B cell (primary cell): ENCODE data around the gene MYO9B. TPM values are rescaled to one million over a fixed set of nuclear protein-coding genes. Genes with fewer than 3 reads are reported as not detected.
A peak's percentile ranks its signal among the peaks of the same experiment; 100 is the strongest.
"Not testable (repeated sequence)": the region's sequence is repeated elsewhere in the genome, so short reads cannot be mapped to it uniquely, and the experiment has no call there.

ENCODE experiments used
- ATAC-seq: fragments of 200-7000 bp; cut with Tn5 transposase; one replicate; pipeline ENCODE4 v1.10.0; 2021; ENCODE audit warnings: low read depth, mild to moderate bottlenecking, moderate number of reproducible peaks, moderate library complexity
- CTCF ChIA-PET: fragments of 350-600 bp; sonication (Branson Sonifier 250); formaldehyde crosslinking; loops from one replicate; lab custom pipeline; 2021; ENCODE audit warnings: antibody characterized with exemption, inconsistent platforms; lab: Charles Lee
- POLR2A ChIA-PET: fragments of 350-600 bp; sonication (Branson Sonifier 250); formaldehyde crosslinking; loops from one replicate; lab custom pipeline; 2021; ENCODE audit warnings: antibody characterized with exemption; lab: Charles Lee
- DNase-seq: peaks from one replicate; pipeline ENCODE4 v3.0.0; 2013
- H2AFZ ChIP-seq: 2 replicates; pipeline ENCODE4 v1.6.1; 2012; ENCODE audit warnings: mild to moderate bottlenecking, low read depth, low read length; ENCODE audit not compliant: insufficient read depth, poor library complexity, severe bottlenecking
- H3K27ac ChIP-seq, 2 donors: 1 replicate in 1 of 2; 2 replicates in 1 of 2; pipeline ENCODE4 v1.5.1; 2012 to 2013; ENCODE audit warnings: low read length in 2 of 2, mild to moderate bottlenecking in 2 of 2, moderate library complexity in 1 of 2
- H3K27me3 ChIP-seq, 4 experiments: fragments of 200-600 bp in 1 of 4; sonication (generic) in 1 of 4; replicated peaks in 1 of 4; 1 replicate in 2 of 4; 2 replicates in 2 of 4; pipeline versions ENCODE4 v1.6.1 to v1.7.0; 2013 to 2016; ENCODE audit warnings: low read length in 3 of 4, mild to moderate bottlenecking in 2 of 4, mixed read lengths in 1 of 4, moderate library complexity in 1 of 4; ENCODE audit not compliant: insufficient read depth in 4 of 4, control insufficient read depth in 3 of 4; ENCODE audit errors: control extremely low read depth in 1 of 4
- H3K36me3 ChIP-seq, 2 experiments: replicated peaks in 1 of 2; 1 replicate in 1 of 2; 2 replicates in 1 of 2; pipeline versions ENCODE4 v1.6.1 to v1.7.1; 2013; ENCODE audit warnings: low read length in 1 of 2; ENCODE audit not compliant: insufficient read depth in 2 of 2, control insufficient read depth in 1 of 2; ENCODE audit errors: control extremely low read depth in 1 of 2, extremely low read depth in 1 of 2
- H3K4me1 ChIP-seq, 2 donors: fragments of 200-600 bp in 1 of 2; sonication (generic) in 1 of 2; 1 replicate in 1 of 2; 2 replicates in 1 of 2; pipeline versions ENCODE4 v1.5.1 to v1.6.1; 2013 to 2017; ENCODE audit warnings: low read length in 2 of 2; ENCODE audit not compliant: control insufficient read depth in 2 of 2, insufficient read depth in 2 of 2
- H3K4me2 ChIP-seq: replicated peaks from 2 replicates; pipeline ENCODE3; 2012; ENCODE audit warnings: mild to moderate bottlenecking, low read depth, low read length; ENCODE audit not compliant: poor library complexity, severe bottlenecking
- H3K4me3 ChIP-seq, 5 experiments: fragments of 200-600 bp in 1 of 5; sonication (generic) in 1 of 5; 1 replicate in 3 of 5; 2 replicates in 2 of 5; pipeline versions ENCODE4 v1.5.1 to v1.7.0; 2011 to 2016; ENCODE audit warnings: low read length in 4 of 5, mild to moderate bottlenecking in 4 of 5, low read depth in 2 of 5, control low read depth in 1 of 5, moderate library complexity in 1 of 5; ENCODE audit not compliant: insufficient read depth in 1 of 5; ENCODE audit errors: control extremely low read depth in 1 of 5, extremely low read depth in 1 of 5
- H3K79me2 ChIP-seq: fragments of 200-600 bp; sonication (generic); one replicate; pipeline ENCODE4 v1.6.0; 2016; ENCODE audit warnings: low read length; ENCODE audit not compliant: control insufficient read depth, insufficient read depth
- H3K9ac ChIP-seq: fragments of 200-600 bp; sonication (generic); 2 replicates; pipeline ENCODE4 v1.6.1; 2017; ENCODE audit warnings: mild to moderate bottlenecking, low read length, moderate library complexity
- H3K9me3 ChIP-seq, 3 donors: one replicate each; pipeline versions ENCODE4 v1.6.1 to v1.7.1; 2013; ENCODE audit warnings: low read length in 2 of 3; ENCODE audit not compliant: control insufficient read depth in 2 of 3, insufficient read depth in 1 of 3; ENCODE audit errors: control extremely low read depth in 1 of 3
- H4K20me1 ChIP-seq: 2 replicates; pipeline ENCODE4 v1.6.0; 2012; ENCODE audit warnings: mild to moderate bottlenecking, low read length; ENCODE audit not compliant: insufficient read depth, control insufficient read depth, poor library complexity, severe bottlenecking
- H3K27ac Mint-ChIP-seq: one replicate; pipeline ENCODE4 v1.8.0; 2021; ENCODE audit warnings: mixed read lengths
- H3K27me3 Mint-ChIP-seq: one replicate; pipeline ENCODE4 v1.8.0; 2021; ENCODE audit warnings: mixed read lengths
- H3K4me1 Mint-ChIP-seq: one replicate; pipeline ENCODE4 v1.8.0; 2021; ENCODE audit warnings: mixed read lengths
- H3K4me3 Mint-ChIP-seq: one replicate; pipeline ENCODE4 v1.8.0; 2021; ENCODE audit warnings: mixed read lengths
- H3K9me3 Mint-ChIP-seq: one replicate; pipeline ENCODE4 v1.8.0; 2022; ENCODE audit warnings: mixed read lengths; ENCODE audit not compliant: insufficient read depth
- CTCF ChIP-seq: fragments of 200-600 bp; IDR thresholded peaks from one replicate; pipeline ENCODE4 v1.8.0; 2022; ENCODE audit warnings: antibody characterized with exemption, mild to moderate bottlenecking
- EZH2 ChIP-seq: IDR thresholded peaks from 2 replicates; pipeline ENCODE4 v1.6.1; 2012; ENCODE audit warnings: borderline replicate concordance, low read depth, mild to moderate bottlenecking, moderate library complexity, low read length; ENCODE audit not compliant: insufficient read depth, poor library complexity, severe bottlenecking
- WGBS: methylation state at CpG from one replicate; pipeline ENCODE4 v1.1.5; 2013; ENCODE audit warnings: missing lambda C conversion rate; ENCODE audit not compliant: insufficient coverage; 5-methylcytosine and 5-hydroxymethylcytosine counted together
- intact Hi-C: fragments of 100-400 bp; cut with micrococcal nuclease; formaldehyde crosslinking; loops from one replicate; pipeline ENCODE4 v1.10.0; 2022
- polyA plus RNA-seq: library from polyadenylated mRNA; depleted of rRNA; stranded (reverse); fragments of >200 nt; gene quantifications from 2 replicates; pipeline ENCODE4 v1.2.3, GENCODE V29; 2012
- total RNA-seq, 2 donors: library from RNA; stranded (reverse); fragments of 120-200 nt in 1 of 2; gene quantifications; 1 replicate in 1 of 2; 2 replicates in 1 of 2; pipeline versions ENCODE4 v1.2.3 to v1.2.4, GENCODE V29; 2013 to 2022

Gene MYO9B
- total and polyA plus RNA-seq, 2 donors (not counting 1 experiment from before 2014, with no cell fraction given) = 256 to 273 TPM

DNA sequence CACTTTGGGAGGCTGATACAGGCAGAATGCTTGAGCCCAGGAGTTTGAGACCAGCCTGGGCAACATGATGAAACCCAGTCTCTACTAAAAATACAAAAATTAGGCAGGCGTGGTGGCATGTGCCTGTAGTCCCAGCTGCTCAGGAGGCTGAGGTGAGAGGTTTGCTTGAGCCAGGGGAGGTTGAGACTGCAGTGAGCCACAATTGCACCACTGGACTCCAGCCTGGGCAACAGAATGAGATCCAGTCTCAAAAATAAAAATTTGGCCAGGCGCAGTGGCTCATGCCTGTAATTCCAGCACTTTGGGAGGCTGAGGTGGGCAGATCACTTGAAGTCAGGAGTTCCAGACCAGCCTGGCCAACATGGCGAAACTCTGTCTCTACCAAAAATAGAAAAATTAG is 19.1 kb downstream of the MYO9B start:
- H3K4me2 ChIP-seq, intact Hi-C loops, H3K9ac ChIP-seq, ATAC-seq, H3K27me3 ChIP-seq, H3K9me3 ChIP-seq, H3K4me3 Mint-ChIP-seq, H3K27me3 Mint-ChIP-seq, H3K9me3 Mint-ChIP-seq, H3K4me3 ChIP-seq, H2AFZ ChIP-seq, H3K27ac ChIP-seq, DNase-seq, H3K27ac Mint-ChIP-seq: not testable (repeated sequence)
- H3K36me3 ChIP-seq = peaks cover 2 to 11% of the 10 kb centered on the region in 2 experiments
- ChIA-PET POLR2A (interaction anchor here (0.6 kb wide), 1 partner anchor 76 kb away, joined by 7 read pairs; no protein-coding TSS in a partner anchor), CTCF (interaction anchor here (1.2 kb wide), 1 partner anchor 11 kb away, joined by 3 read pairs; no protein-coding TSS in a partner anchor)
- H3K4me1 ChIP-seq = peaks cover 28 to 31% of the 10 kb centered on the region in 2 donors
- peaks cover 95% of the 10 kb centered on the region for H4K20me1 ChIP-seq
- H3K79me2 ChIP-seq = peaks cover 99% of the 10 kb centered on the region
- WGBS = 100% methylated on average over 1 of the region's 3 CpGs
- peaks cover 51% of the 10 kb centered on the region for H3K4me1 Mint-ChIP-seq

GRCh38 chr19:17095141-17095919 is 19.8 kb downstream of the MYO9B start:
- WGBS = 97% methylated on average over 21 of the region's 23 CpGs
- no peaks in the 10 kb centered on the region for H3K9me3 Mint-ChIP-seq
- intact Hi-C loops = no loop called here
- no peak overlapping the region for H2AFZ ChIP-seq
- no peak overlapping the region for H3K9ac ChIP-seq
- H3K4me1 Mint-ChIP-seq = peaks cover 45% of the 10 kb centered on the region
- H3K36me3 ChIP-seq = peaks cover 2 to 11% of the 10 kb centered on the region in 2 experiments
- DNase-seq = no peak
- ChIA-PET CTCF (interaction anchor here (1.0 to 1.2 kb wide), 2 partner anchors 10 to 13 kb away, joined by 3 read pairs; no protein-coding TSS in a partner anchor), POLR2A (interaction anchor here (0.6 kb wide), 1 partner anchor 76 kb away, joined by 7 read pairs; no protein-coding TSS in a partner anchor)
- H3K27ac Mint-ChIP-seq = peak overlapping the region; percentile 20
- peaks cover 99% of the 10 kb centered on the region for H3K79me2 ChIP-seq
- H3K27me3 Mint-ChIP-seq = no peaks in the 10 kb centered on the region
- TF ChIP-seq EZH2 (no peak), CTCF (no peak)
- H3K4me2 ChIP-seq = no peak overlapping the region
- H3K4me1 ChIP-seq = peaks cover 22 to 25% of the 10 kb centered on the region in 2 donors
- H3K4me3 Mint-ChIP-seq = no peak overlapping the region
- no peak overlapping the region for H3K27ac ChIP-seq
- H3K27me3 ChIP-seq = no peaks in the 10 kb centered on the region
- H3K4me3 ChIP-seq = no peak overlapping the region
- no peak for ATAC-seq
- H4K20me1 ChIP-seq = peaks cover 95% of the 10 kb centered on the region
- H3K9me3 ChIP-seq = peaks cover 0 to 5% (median 0%) of the 10 kb centered on the region in 3 donors
